Gastrocnemius medialis (tissue), 4 donors: ENCODE measurements around the gene NCOA7. TPM values are rescaled to one million over a fixed set of nuclear protein-coding genes. Genes with fewer than 3 reads are reported as not detected.
A peak's percentile ranks its signal among the peaks of the same experiment; 100 is the strongest.

Source experiments
- ATAC-seq, 2 donors: fragments of 150-250 bp; one replicate each; pipeline ENCODE4 v1.9.1; 2016
- DNase-seq, 2 donors: peaks; one replicate each; pipeline ENCODE4 v3.0.0-alpha.2; 2019
- H3K27ac ChIP-seq, 4 donors: fragments of 200-600 bp; sonication (generic); 1 replicate in 1 of 4; 2 replicates in 3 of 4; pipeline ENCODE4 v1.5.1; 2016 to 2018; ENCODE audit warnings: mild to moderate bottlenecking in 2 of 4, moderate library complexity in 1 of 4
- H3K27me3 ChIP-seq, 3 donors: fragments of 200-600 bp; sonication (generic) in 2 of 3; 1 replicate in 1 of 3; 2 replicates in 2 of 3; pipeline versions ENCODE4 v1.5.1 to v1.6.0; 2016 to 2019; ENCODE audit warnings: mild to moderate bottlenecking in 1 of 3, moderate library complexity in 1 of 3
- H3K36me3 ChIP-seq, 2 donors: fragments of 200-600 bp; sonication (generic) in 1 of 2; one replicate each; pipeline ENCODE4 v1.5.1; 2017 to 2018
- H3K4me1 ChIP-seq, 2 donors: fragments of 200-600 bp; sonication (generic) in 1 of 2; one replicate each; pipeline ENCODE4 v1.5.1; 2016 to 2017; ENCODE audit warnings: mild to moderate bottlenecking in 2 of 2
- H3K4me3 ChIP-seq, 4 donors: fragments of 200-600 bp; sonication (generic) in 3 of 4; 1 replicate in 1 of 4; 2 replicates in 3 of 4; pipeline ENCODE4 v1.5.1; 2016 to 2019; ENCODE audit warnings: mild to moderate bottlenecking in 2 of 4
- H3K9me3 ChIP-seq, 3 donors: fragments of 200-600 bp; sonication (generic) in 2 of 3; 1 replicate in 1 of 3; 2 replicates in 2 of 3; pipeline ENCODE4 v1.5.1; 2016 to 2019
- POLR2A ChIP-seq, 2 donors: fragments of 450-650 bp; IDR thresholded peaks; one replicate each; pipeline ENCODE4 v1.6.1; 2017; ENCODE audit warnings: antibody characterized with exemption in 2 of 2, mild to moderate bottlenecking in 2 of 2, moderate library complexity in 2 of 2
- in situ Hi-C, 4 donors: fragments of 200-750 bp; cut with MboI; loops; one replicate each; pipeline versions ENCODE4 v1.15.0 to v1.8.0; 2017; ENCODE audit warnings: low sequenced_read_pairs in 4 of 4
- intact Hi-C: fragments of 100-400 bp; cut with DNase I; formaldehyde crosslinking; loops from one replicate; pipeline ENCODE4 v1.15.1; 2023; ENCODE audit warnings: low total_unique reads
- total RNA-seq, 4 donors: library from RNA; depleted of rRNA; stranded (reverse); fragments of >200 nt; gene quantifications; one replicate each; pipeline versions ENCODE4 v1.1.0 to v1.2.3, GENCODE V29; 2016
- TF ChIP-seq, protein P1 (sequence below), 5 experiments: fragments of 450-650 bp in 3 of 5; fragments of 200-600 bp in 2 of 5; sonication (generic) in 2 of 5; IDR thresholded peaks in 4 of 5; conservative IDR thresholded peaks in 1 of 5; 1 replicate in 4 of 5; 2 replicates in 1 of 5; pipeline ENCODE4 v1.5.1; 2016 to 2019; ENCODE audit warnings: antibody characterized with exemption in 5 of 5, mild to moderate bottlenecking in 3 of 5, moderate library complexity in 3 of 5

NCOA7 gene
- total RNA-seq, 4 donors from 2014 or later, result 7.0 to 9.5 (median 9.2) TPM

DNA sequence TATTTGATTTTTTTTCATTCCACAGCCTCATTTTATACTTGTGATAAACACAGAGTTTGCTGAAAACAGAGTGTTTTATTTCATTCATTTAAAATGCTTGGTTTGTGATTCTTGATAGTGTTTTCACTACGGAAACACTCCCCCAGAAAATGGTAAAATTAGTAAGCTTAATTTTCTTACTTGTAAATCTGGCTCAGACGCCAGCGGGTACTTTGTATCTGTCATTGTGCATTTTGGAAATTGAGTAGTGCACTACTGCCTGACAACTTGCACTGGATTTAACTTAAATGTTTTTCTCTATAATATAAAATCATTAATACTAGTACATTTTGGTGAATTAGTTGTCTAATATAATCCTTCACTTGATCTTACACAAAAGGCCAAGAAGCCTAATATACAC, 128.9 kb downstream of the NCOA7 start:
- in situ Hi-C loops (no loop called here), intact Hi-C loops (loop anchor here (2.0 to 5.0 kb wide), 2 partner anchors 37 to 137 kb away; partner anchors contain the start of gene HINT3)
- Histone ChIP-seq H3K9me3 (no peaks in the 10 kb centered on the region), H3K36me3 (peaks cover 0 to 36% of the 10 kb centered on the region in 2 donors), H3K27me3 (no peaks in the 10 kb centered on the region), H3K4me3 (peak overlapping the region in 3 of 4 donors; percentile 23 to 44 (median 40)), H3K27ac (peak overlapping the region; percentile 70 to 77 (median 74)), H3K4me1 (peaks cover under 1 to 8% of the 10 kb centered on the region in 2 donors)
- no peak for TF ChIP-seq POLR2A (IDR thresholded peaks at IDR 0.05)
- TF ChIP-seq, protein P1, sequence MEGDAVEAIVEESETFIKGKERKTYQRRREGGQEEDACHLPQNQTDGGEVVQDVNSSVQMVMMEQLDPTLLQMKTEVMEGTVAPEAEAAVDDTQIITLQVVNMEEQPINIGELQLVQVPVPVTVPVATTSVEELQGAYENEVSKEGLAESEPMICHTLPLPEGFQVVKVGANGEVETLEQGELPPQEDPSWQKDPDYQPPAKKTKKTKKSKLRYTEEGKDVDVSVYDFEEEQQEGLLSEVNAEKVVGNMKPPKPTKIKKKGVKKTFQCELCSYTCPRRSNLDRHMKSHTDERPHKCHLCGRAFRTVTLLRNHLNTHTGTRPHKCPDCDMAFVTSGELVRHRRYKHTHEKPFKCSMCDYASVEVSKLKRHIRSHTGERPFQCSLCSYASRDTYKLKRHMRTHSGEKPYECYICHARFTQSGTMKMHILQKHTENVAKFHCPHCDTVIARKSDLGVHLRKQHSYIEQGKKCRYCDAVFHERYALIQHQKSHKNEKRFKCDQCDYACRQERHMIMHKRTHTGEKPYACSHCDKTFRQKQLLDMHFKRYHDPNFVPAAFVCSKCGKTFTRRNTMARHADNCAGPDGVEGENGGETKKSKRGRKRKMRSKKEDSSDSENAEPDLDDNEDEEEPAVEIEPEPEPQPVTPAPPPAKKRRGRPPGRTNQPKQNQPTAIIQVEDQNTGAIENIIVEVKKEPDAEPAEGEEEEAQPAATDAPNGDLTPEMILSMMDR (IDR thresholded peaks at IDR 0.05 in 4 of 5, conservative IDR thresholded peaks at IDR 0.05 in 1 of 5), result no peak
- ATAC-seq (no peak), DNase-seq (no peak)

DNA sequence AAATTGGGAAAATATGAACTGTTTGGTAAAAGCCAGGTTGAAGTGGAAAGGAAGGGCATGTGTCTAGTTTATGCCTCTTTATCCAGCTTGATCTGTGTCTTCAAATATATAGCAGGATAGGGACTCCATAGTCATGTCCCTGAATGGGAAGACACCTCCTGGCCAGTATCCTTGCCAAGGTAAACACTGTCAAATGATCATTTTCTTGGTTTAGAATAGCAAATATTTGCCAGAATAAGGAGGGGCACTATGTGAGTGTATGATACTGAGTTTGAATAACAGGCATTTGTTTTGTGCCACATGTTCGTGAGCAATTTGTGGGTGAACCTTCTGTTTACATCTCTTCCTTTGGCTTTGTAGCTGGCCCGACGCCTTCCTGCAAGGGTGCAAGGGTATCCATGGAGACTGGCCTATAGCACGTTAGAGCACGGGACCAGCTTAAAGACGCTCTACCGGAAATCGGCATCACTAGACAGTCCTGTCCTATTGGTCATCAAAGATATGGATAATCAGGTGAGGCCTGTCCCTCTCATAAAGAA, 131.6 kb downstream of the NCOA7 start:
- H3K27me3 ChIP-seq, result no peaks in the 10 kb centered on the region
- DNase-seq (no peak), ATAC-seq (no peak)
- no peaks in the 10 kb centered on the region for H3K9me3 ChIP-seq
- H3K27ac ChIP-seq, result no peak overlapping the region
- intact Hi-C loops (no loop called here), in situ Hi-C loops (no loop called here)
- peaks cover 4 to 8% of the 10 kb centered on the region in 2 donors for H3K4me1 ChIP-seq
- peaks cover 0 to 31% of the 10 kb centered on the region in 2 donors for H3K36me3 ChIP-seq
- TF ChIP-seq, protein P1 (IDR thresholded peaks at IDR 0.05 in 4 of 5, conservative IDR thresholded peaks at IDR 0.05 in 1 of 5), result no peak
- TF ChIP-seq POLR2A (IDR thresholded peaks at IDR 0.05), result no peak
- H3K4me3 ChIP-seq, result no peak overlapping the region

DNA sequence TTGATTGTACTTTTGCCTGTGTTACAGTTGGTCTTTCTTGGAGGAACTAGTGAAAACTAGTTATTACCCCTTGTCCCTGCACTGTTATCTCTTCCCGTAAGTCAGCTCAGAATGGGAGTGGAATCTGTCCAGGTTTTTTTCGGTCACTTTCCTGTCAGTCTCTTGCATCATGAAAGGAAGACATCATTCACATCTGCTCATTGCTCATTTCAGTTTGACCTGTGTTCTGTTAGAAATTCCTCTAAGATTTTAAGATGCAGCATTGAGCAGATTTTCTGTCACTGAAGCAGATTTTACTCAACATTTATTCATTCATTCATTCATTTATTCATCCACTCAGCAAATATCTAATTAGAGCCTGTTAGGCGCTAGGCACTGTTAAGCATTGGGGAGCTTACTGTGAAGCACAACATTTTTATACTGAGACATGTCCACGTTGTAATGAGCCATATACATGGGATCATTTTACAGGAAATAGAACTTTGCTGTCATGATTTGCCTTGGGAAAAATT, 132.7 kb downstream of the NCOA7 start:
- Histone ChIP-seq H3K27me3 (no peaks in the 10 kb centered on the region), H3K4me1 (peaks cover 4 to 5% of the 10 kb centered on the region in 2 donors), H3K36me3 (peaks cover 0 to 31% of the 10 kb centered on the region in 2 donors), H3K4me3 (no peak overlapping the region), H3K27ac (no peak overlapping the region), H3K9me3 (no peaks in the 10 kb centered on the region)
- no peak for ATAC-seq
- in situ Hi-C loops (no loop called here), intact Hi-C loops (no loop called here)
- TF ChIP-seq, protein P1 (IDR thresholded peaks at IDR 0.05 in 4 of 5, conservative IDR thresholded peaks at IDR 0.05 in 1 of 5), result no peak
- no peak for TF ChIP-seq POLR2A (IDR thresholded peaks at IDR 0.05)
- no peak for DNase-seq

DNA sequence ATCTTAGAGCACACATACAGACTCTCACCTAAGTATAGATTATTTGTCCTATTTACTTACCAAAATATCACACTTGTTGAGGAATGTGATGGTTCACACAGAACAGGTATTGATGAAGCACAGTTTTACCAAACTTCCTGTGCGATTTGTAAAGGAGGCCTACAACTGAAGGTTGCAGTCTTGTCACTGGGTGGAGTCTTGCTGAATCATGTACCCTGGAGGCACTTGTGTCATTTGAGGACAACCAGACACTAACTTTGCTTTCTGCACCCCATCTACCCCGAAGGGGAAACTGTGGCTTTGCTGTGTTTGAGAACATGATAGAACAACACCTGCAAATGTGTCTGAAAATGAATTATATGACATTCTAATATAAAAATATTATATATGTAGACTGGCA, 133.4 kb downstream of the NCOA7 start:
- Histone ChIP-seq H3K27me3 (no peaks in the 10 kb centered on the region), H3K9me3 (no peaks in the 10 kb centered on the region), H3K27ac (peak overlapping the region in 2 of 4 donors; percentile 13 to 47), H3K4me3 (no peak overlapping the region), H3K36me3 (peaks cover 0 to 31% of the 10 kb centered on the region in 2 donors), H3K4me1 (peaks cover 0 to 4% of the 10 kb centered on the region in 2 donors)
- intact Hi-C loops (no loop called here), in situ Hi-C loops (no loop called here)
- TF ChIP-seq, protein P1 (IDR thresholded peaks at IDR 0.05 in 4 of 5, conservative IDR thresholded peaks at IDR 0.05 in 1 of 5), result no peak
- no peak for TF ChIP-seq POLR2A (IDR thresholded peaks at IDR 0.05)
- ATAC-seq (no peak), DNase-seq (no peak)
